GM18511 (cell line): ENCODE data around the gene KRTAP3-3.

Experiments
- ATAC-seq: cut with Tn5 transposase; IDR thresholded peaks from one replicate; pipeline ENCODE4 v1.9.1; 2021; ENCODE audit warnings: mild to moderate bottlenecking, moderate library complexity; ENCODE audit not compliant: unreplicated experiment

Gene KRTAP3-3

GRCh38 chr17:40961591-40961990 lies 32.4 kb downstream of the KRTAP3-3 start:
- ATAC-seq: no peak

DNA sequence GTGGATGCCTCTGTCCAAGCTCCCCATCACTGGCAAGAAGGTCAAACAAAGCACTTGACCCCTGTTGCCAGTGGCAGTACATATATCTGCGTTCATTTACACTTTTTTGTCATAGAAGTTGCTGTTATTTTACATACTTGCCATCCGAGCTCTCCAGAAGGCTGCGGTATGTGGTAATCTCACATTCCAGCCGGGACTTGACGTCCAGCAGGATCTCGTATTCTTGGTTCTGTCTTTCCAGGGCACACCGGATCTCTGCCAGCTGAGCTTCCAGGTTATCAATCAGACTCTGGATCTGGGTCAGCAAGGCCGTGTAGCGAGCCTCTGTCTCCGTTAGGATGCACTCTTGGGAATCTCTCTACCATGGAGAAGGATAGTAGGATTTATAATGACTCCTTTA lies 33.8 kb downstream of the KRTAP3-3 start:
- ATAC-seq: no peak

DNA sequence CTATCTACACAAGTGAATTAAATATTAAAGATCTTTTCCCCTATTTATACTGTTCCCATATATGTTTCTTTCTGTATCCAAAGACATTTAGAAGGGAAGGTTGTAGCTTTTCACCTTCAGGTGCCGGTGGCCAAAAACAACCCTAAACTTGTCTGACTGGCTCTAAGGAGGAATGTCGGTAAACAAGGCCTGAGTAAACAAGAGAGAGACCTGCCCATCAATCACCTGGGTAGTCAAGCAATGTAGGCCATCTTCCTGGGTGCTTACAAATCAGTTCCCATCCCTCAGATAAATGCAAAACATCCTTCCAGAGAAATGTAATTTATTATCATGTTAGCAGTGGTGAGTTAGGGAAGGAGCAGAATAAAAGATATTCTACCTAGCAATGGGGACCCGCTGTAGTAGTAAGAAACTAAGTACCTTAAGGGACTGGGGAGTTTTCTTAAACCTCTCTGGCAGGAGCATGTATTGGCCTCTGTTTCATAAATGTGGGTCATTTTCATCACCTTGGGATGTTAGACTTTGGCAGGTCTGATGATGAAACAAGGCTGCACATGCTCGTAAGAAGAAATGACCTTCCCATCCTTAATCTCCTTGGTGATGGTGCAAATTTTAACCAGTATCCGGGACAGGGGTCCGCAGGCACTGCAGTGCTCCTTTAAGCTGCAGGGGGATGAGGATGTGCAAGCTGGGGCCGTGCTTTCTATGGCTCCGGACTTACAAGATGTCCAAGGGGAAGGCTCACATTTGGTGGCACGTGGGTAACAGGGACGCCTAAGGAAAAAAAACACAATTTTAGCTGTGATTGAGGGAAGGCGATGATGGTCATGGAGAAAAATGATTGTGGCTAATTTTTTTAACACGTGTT lies 35.6 kb downstream of the KRTAP3-3 start:
- ATAC-seq: no peak

DNA sequence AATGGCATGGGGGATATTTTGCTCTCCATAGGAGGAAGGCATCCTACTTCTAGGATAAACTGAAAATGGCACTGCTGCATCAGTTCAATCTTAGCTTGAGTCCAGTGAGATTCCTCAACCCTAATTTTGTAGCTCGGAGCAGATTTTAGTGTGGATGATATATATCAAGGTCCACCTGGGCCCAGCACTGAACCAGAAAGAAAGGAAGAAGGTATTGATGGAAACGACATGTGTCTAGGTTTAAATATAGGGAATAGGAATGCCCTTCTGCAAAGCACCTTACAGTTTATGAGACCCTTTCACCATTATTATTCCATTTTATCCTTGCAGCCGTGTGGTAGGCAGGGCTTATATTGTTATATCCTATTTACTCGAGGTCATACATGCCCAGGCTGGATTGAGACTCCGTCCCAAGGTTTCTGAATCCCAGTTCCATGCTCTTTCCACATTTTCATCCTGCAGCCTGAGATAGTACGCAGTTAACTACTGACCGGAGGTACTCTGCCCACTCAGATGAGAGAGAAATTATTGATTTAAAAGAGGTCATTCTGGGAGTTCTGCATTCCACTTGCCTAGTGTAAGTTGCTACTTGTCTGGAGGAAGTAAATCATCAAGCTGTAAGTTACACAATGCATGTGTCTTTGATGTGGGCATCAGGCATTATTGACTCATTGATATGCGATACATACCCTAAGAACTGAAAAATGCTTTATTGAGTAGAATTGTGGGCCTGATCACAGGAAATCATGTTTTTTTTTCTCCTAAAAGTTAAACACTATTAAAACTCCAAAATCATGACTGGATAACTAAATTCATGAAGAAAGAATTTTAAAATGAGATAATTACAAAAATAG lies 37.3 kb downstream of the KRTAP3-3 start:
- no peak for ATAC-seq

DNA sequence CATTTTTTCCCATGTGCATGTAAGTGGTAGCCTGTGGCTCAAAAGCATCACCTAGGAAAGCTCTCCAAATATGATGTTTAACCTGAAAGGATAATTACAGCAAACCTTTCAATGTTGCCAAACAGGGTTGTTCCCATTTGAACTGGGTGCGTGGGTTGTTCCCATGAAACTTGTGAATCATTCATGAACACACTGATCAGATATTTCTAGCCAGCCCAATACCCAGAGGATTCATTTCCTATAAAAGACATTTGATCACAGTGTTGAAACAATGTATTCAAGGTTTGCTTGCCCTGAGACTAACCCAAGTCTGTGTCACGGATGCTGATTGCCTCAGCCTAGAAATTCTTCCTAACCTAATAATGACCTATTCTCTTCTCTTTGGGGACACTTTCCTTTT lies 40.1 kb downstream of the KRTAP3-3 start:
- ATAC-seq: no peak

- ATAC-seq: no peak
These were observed 41.3 kb downstream of the KRTAP3-3 start for GRCh38 chr17:40952661-40953060.

GRCh38 chr17:40952154-40952553 lies 41.8 kb downstream of the KRTAP3-3 start:
- ATAC-seq: no peak

DNA sequence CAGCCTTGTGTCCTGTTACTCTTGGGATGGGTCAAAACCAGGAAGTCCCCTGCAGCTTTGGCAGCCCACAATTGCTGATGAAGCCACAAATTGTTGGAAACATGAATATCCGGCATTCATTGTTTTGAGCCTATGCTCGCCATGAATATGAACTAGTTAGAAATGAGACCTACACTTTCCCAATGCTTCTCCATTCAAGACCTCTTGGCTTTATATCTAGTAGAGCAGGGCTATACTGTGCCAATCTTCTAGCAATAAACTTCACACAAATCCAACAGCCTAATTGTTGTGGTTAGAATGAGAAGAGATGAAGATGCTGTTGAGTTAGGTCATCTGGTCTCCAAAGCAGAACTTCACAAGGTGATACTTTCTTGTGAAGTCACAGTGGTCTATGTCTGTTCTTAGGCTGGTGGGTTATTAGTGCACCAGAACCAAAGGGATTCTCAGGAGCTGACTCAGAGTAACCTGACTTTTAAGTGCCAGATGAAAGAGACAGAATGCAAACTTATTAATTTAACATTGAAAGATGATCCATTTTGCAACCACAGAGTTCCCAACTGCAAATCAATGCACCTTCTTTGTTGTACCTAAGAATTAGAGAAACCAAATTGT lies 42.8 kb downstream of the KRTAP3-3 start:
- ATAC-seq: no peak

GRCh38 chr17:40950176-40950575 lies 43.8 kb downstream of the KRTAP3-3 start:
- no peak for ATAC-seq

- no peak for ATAC-seq
These were observed 44.5 kb downstream of the KRTAP3-3 start for GRCh38 chr17:40949418-40949817.

DNA sequence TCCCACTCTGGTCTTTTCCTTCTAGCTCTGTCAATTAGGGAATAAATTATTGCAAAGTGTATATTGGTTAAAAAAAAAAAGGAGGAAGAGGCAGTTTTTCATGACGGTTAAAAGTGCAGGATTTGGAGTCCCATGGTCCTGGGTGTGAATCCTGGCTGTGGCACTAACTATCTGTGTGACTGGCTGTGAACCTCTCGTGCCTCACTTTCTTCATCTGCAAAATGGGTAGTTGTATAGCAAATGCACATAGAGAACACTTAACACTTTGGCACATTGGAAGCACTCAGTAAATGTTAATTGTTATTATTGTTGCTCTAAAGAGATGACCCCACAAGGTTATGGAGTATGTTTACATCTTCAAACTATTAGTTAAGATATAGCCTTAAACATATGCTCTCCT lies 46.0 kb downstream of the KRTAP3-3 start:
- no peak for ATAC-seq

GRCh38 chr17:40945414-40945813 lies 48.5 kb downstream of the KRTAP3-3 start:
- ATAC-seq: no peak

GRCh38 chr17:40944531-40944930 lies 49.4 kb downstream of the KRTAP3-3 start:
- ATAC-seq: no peak
